SK-N-MC (cell line): Measurements from ENCODE around the gene SEMA5A.

Experiments
- DNase-seq: peaks from one replicate; pipeline ENCODE4 v3.0.0-alpha.2; 2011; ENCODE audit warnings: low read depth, low spot score
- H3K27ac ChIP-seq: fragments of 200-600 bp; sonication (generic); 2 replicates; pipeline ENCODE4 v1.5.1; 2016; ENCODE audit warnings: mixed run types
- H3K36me3 ChIP-seq: fragments of 200-600 bp; sonication (generic); 2 replicates; pipeline ENCODE4 v1.6.1; 2017; ENCODE audit warnings: antibody characterized with exemption, low read length, mixed read lengths; ENCODE audit not compliant: insufficient read depth
- H3K4me3 ChIP-seq: fragments of 200-600 bp; sonication (generic); 2 replicates; pipeline ENCODE4 v1.5.1; 2016
- H3K9ac ChIP-seq: fragments of 200-600 bp; sonication (generic); 2 replicates; pipeline ENCODE4 v1.8.0; 2017; ENCODE audit warnings: mixed run types, mixed read lengths; ENCODE audit not compliant: insufficient read length
- H3K9me3 ChIP-seq: fragments of 200-600 bp; sonication (generic); 2 replicates; pipeline ENCODE4 v1.6.1; 2017; ENCODE audit warnings: low read depth, mild to moderate bottlenecking, antibody characterized with exemption, low read length, moderate library complexity, mixed read lengths
- EZH2 ChIP-seq: fragments of 200-600 bp; sonication (generic); IDR thresholded peaks from one replicate; pipeline ENCODE4 v1.6.1; 2017; ENCODE audit warnings: antibody characterized with exemption
- FOXP2 ChIP-seq: optimal IDR thresholded peaks from 2 replicates; pipeline ENCODE3; 2011; ENCODE audit warnings: mild to moderate bottlenecking, moderate library complexity; ENCODE audit not compliant: insufficient read depth; ENCODE audit errors: extremely low read length, control extremely low read depth
- POLR2AphosphoS5 ChIP-seq: IDR thresholded peaks from 2 replicates; pipeline ENCODE4 v1.6.1; 2012; ENCODE audit warnings: mild to moderate bottlenecking, low read depth, low read length, borderline replicate concordance

Gene SEMA5A

DNA sequence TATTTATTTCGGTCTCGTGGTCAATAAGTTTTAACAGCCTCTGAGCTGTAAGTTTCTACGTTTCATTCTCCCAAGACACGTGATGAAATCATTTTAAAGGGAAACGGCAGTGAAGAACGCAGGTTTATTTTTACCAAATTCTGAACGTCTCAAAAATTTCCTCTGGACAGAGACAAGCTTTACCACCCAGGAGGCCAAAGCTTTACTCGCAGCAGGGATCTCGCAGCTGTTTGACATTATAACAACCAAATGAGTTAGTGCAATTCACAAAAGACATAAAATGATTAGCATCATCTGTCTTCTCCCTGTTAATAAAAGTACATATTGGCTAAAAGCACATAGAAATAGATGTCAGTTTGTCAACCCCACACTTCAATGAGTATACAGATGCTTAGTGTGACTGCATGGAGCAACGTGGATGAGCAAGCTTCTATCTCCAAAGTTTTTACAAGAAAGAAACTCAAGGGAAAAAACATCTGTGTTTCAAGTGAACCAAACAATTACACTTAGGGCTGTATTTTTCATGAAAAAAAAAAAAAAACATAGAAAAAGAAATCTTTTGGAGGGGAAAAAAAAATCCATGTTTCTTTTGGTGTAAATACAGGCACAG lies 2.5 kb downstream of the SEMA5A start:
- no peak overlapping the region for H3K4me3 ChIP-seq
- H3K9me3 ChIP-seq, result no peaks in the 10 kb centered on the region
- no peak overlapping the region for H3K9ac ChIP-seq
- H3K36me3 ChIP-seq, result no peaks in the 10 kb centered on the region
- no peak for TF ChIP-seq FOXP2
- no peak for TF ChIP-seq POLR2AphosphoS5
- TF ChIP-seq EZH2, result no peak
- no peak overlapping the region for H3K27ac ChIP-seq
- no peak for DNase-seq

DNA sequence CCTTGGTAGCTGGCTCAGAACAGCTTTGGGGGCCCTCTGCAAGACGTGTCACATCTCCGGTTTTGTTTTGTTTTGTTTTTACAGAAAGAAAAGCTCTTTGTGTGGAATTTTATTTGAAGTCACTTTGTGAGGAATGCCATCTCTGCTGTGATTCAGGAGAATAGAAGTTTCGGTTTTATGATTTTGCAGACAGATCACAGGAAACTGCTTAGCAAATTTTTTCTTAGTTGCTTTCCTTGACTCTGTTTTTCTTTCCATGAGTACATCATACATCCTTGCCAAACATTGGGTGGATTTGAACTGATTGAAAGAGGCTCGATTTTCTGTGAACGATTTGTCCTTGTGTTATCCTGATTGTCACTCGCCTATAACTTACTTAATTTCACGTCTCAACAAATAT lies 5.1 kb downstream of the SEMA5A start:
- Histone ChIP-seq H3K4me3 (no peak overlapping the region), H3K36me3 (no peaks in the 10 kb centered on the region), H3K9me3 (no peaks in the 10 kb centered on the region), H3K9ac (no peak overlapping the region), H3K27ac (no peak overlapping the region)
- no peak for DNase-seq
- no peak for TF ChIP-seq POLR2AphosphoS5
- TF ChIP-seq EZH2, result no peak
- TF ChIP-seq FOXP2, result no peak

DNA sequence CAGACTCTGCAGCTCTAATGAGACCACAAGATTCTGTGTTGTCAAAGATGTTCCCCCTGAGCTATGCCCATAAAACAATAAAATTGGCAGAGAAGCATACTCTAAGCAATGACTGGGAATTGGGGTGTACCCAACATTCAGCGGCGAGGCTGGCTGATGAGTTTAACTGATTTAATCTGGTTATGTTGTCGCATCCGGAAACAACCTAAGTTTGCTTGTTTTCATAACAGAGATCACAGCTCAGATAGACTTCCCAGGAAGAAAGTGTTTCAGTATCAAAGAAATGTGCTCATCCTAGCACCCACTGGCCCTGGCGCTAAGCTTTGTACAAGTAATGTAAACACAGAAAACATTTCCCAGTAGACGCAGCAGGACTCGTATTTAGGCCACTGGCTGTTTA lies 7.4 kb downstream of the SEMA5A start:
- no peak overlapping the region for H3K27ac ChIP-seq
- no peak overlapping the region for H3K4me3 ChIP-seq
- H3K9ac ChIP-seq, result no peak overlapping the region
- H3K36me3 ChIP-seq, result no peaks in the 10 kb centered on the region
- no peak for DNase-seq
- H3K9me3 ChIP-seq, result no peaks in the 10 kb centered on the region
- no peak for TF ChIP-seq POLR2AphosphoS5
- TF ChIP-seq EZH2, result no peak
- TF ChIP-seq FOXP2, result no peak

DNA sequence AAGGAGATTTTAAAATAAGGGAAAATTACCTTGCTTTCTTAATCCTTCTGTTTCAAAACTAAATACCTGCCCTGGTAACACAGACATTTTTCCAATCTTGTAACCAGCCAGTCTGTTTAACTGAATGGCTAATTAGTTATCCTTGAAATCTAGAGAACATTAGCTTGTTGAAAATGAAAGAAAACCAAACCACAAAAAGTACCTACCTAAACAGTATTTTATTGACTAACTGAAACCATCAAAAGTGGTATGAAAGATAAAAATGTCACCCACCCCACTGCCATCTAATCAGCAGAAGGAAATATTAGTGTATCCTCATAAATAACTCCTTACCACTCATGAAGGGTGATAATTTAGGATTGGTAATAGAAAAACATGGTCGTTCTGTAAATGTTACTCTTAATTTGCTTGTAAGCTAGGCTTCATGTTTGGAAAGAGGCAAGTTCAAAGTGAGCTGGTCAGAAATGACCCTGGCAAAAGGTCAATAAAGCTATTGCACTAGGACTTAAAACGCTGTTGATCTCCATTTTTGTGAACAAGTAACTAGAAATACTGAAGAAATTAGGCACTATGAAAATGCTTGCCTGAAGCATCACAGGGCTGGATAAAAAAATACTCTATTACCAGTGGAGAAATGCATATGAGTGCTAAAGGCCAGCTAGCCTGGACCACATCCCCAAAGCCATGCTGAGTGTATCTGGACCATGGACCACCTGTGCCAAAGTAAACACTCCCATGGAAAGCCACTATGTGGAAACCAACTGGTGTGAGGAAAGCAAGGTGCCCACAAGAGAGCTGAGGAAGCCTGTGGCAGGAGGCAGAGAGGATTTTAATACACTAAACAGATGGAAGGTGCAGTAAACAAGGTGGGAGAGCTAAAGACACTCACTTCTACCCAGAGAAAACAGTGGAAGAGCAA lies 8.4 kb downstream of the SEMA5A start:
- Histone ChIP-seq H3K36me3 (no peaks in the 10 kb centered on the region), H3K9me3 (no peaks in the 10 kb centered on the region), H3K4me3 (no peak overlapping the region), H3K9ac (no peak overlapping the region), H3K27ac (no peak overlapping the region)
- TF ChIP-seq FOXP2 (no peak), POLR2AphosphoS5 (no peak), EZH2 (no peak)
- no peak for DNase-seq

DNA sequence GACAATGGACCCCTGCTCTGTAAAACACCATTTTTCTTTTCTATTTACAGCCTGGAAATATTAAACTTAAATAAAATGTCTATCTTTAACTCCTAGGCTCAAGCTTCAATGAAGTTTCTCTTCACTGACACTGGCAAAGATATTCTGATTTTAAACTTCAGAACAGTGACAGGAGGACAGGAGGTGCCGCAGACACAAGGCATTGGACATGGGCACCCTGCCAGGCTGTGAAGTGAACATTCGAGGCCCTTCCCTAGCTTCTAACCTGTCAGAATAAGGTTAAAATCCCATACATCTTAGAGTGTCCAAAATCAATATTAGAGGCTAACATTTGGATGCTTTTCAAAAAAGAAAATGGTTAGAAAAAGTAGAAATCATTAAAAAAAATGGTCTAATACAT lies 9.2 kb downstream of the SEMA5A start:
- TF ChIP-seq FOXP2 (no peak), EZH2 (no peak)
- no peaks in the 10 kb centered on the region for H3K9me3 ChIP-seq
- H3K36me3 ChIP-seq, result no peaks in the 10 kb centered on the region
- no peak overlapping the region for H3K9ac ChIP-seq
- no peak overlapping the region for H3K4me3 ChIP-seq
- no peak overlapping the region for H3K27ac ChIP-seq
- DNase-seq, result no peak

DNA sequence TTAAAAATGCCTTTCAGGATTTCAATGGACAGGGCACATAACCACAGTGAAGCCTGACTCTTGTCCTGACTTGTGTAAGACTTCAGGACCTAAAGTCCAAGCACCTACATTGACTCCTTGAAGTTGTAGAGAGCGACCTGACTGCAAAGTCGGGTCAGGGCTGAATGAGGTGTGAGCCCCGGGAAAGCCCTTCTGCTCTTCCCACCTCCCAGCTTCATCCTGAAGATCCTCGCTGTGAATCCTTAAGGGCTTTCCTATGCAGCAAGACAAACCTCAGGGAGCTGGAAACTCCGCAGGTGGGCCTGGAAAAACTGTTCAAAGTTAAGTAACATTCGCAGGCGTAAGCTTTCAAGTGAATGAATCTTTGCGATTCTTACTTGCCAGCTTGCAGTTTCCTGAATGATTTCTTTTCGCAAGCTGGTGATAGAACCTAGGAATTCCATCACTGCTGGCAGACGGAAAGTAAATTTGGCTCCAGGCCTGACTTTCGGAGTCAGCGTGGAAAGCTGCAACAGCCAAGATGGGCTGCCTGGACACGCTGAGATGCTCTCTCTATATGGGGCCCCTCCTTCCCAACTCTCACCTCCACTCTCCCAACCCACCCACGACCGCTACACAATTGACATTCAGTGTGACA lies 10.9 kb downstream of the SEMA5A start:
- no peaks in the 10 kb centered on the region for H3K36me3 ChIP-seq
- H3K4me3 ChIP-seq, result no peak overlapping the region
- TF ChIP-seq EZH2 (no peak), POLR2AphosphoS5 (no peak), FOXP2 (no peak)
- no peak overlapping the region for H3K27ac ChIP-seq
- no peak overlapping the region for H3K9ac ChIP-seq
- no peak for DNase-seq
- H3K9me3 ChIP-seq, result no peaks in the 10 kb centered on the region

DNA sequence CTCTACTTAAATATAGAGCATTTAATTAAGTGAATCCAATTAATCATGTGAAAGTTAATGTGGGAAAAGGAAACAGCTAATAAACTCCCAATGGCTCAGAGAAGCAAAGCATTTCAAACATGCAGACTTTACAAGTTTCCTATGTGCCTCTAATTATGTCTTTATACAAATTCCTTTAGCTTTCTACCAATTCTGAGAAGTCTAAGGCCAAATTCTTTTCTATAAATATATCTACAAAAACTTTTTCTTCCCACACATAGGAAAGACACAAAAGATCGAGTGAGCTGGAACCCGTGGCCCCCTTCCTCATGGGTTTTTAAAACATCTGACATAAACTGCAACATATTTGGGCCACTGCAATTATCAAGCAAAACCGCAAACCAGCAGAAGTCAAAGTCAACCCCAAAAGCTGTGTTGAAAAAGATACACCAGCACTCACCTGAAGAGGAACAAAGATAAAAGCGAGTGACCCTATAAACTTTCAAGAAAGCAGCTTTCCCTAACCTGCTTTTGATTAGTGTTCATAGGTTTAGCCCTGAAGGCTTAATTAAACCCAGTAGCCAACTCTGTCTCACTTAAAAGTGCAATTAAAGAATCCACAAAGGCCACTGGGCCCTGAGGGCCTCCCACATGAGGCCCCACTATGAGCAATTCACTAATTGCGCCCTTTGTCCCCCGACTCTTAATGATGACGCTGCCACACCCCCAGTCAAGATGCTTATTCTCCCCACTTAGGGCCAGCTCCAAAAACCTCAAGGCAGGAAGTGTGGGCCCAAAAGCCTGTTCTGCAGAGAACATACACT lies 12.1 kb downstream of the SEMA5A start:
- no peaks in the 10 kb centered on the region for H3K36me3 ChIP-seq

DNA sequence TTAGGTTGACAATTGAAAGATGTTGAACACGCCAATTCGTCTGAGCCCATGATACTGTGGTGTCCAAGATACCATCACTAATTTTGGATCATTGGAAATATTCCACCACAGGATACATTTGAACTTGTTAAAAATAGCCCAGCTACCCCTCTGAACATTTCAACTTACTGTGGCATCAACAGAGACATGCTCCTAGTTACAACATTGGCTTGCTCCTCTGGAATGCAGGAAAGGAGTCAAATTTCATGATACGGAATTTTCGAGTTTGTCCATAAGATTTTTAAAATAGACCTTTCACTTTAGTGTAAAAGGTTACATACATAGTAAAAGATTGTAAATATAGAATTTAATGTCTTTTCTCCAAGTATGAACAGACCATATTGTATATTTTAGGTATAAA lies 12.8 kb downstream of the SEMA5A start:
- no peak for TF ChIP-seq POLR2AphosphoS5
- no peak for TF ChIP-seq FOXP2
- TF ChIP-seq EZH2, result no peak
- Histone ChIP-seq H3K9ac (no peak overlapping the region), H3K36me3 (no peaks in the 10 kb centered on the region), H3K4me3 (no peak overlapping the region), H3K9me3 (no peaks in the 10 kb centered on the region), H3K27ac (no peak overlapping the region)
- no peak for DNase-seq

More for the DNA sequence above, 12.1 kb downstream of the SEMA5A start:
- Histone ChIP-seq H3K4me3 (no peak overlapping the region), H3K9me3 (no peaks in the 10 kb centered on the region), H3K9ac (no peak overlapping the region), H3K27ac (no peak overlapping the region)
- no peak for TF ChIP-seq EZH2
- no peak for TF ChIP-seq FOXP2
- no peak for TF ChIP-seq POLR2AphosphoS5
- DNase-seq, result no peak

DNA sequence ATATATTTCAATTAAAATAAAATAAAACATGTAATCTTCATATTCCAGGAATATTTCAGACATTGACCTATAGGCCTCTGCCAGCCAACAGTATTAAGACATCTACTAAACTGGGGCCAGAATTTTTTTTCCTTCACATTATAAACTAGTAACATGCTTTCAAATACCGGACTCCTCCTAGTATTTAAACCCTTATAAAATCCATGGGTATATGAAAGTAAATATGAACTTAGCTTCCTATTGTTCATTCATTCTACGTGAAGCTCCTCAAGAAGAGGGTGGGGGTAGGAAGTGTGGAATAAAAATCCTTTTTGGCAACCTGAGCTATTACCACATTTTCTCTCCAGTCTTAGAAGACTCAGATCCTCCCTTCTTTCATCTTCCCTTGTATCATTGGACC lies 16.4 kb downstream of the SEMA5A start:
- H3K4me3 ChIP-seq, result no peak overlapping the region
- H3K36me3 ChIP-seq, result no peaks in the 10 kb centered on the region
- no peak overlapping the region for H3K27ac ChIP-seq
- no peaks in the 10 kb centered on the region for H3K9me3 ChIP-seq
- no peak for DNase-seq
- H3K9ac ChIP-seq, result no peak overlapping the region
- TF ChIP-seq EZH2 (no peak), POLR2AphosphoS5 (no peak), FOXP2 (no peak)
